Activated naive CD8-positive, alpha-beta T cell (primary cell): Measurements from ENCODE around the gene MYOZ3.

Experiments
- H3K27ac Mint-ChIP-seq: one replicate; pipeline ENCODE4 v1.8.0; 2021; ENCODE audit warnings: mixed read lengths
- H3K27me3 Mint-ChIP-seq: one replicate; pipeline ENCODE4 v1.8.0; 2021; ENCODE audit warnings: mixed read lengths
- H3K36me3 Mint-ChIP-seq: one replicate; pipeline ENCODE4 v1.8.0; 2021; ENCODE audit warnings: mixed read lengths
- H3K4me1 Mint-ChIP-seq: one replicate; pipeline ENCODE4 v1.8.0; 2021; ENCODE audit warnings: low read depth, mixed read lengths
- H3K4me3 Mint-ChIP-seq: one replicate; pipeline ENCODE4 v1.8.0; 2021; ENCODE audit warnings: mild to moderate bottlenecking, mixed read lengths
- H3K9me3 Mint-ChIP-seq: one replicate; pipeline ENCODE4 v1.8.0; 2021; ENCODE audit warnings: low read depth, mixed read lengths

MYOZ3 gene

GRCh38 chr5:150636391-150637244 lies 24.4 kb upstream of the MYOZ3 start:
- no peak overlapping the region for H3K27ac Mint-ChIP-seq
- no peaks in the 10 kb centered on the region for H3K9me3 Mint-ChIP-seq
- peaks cover 11% of the 10 kb centered on the region for H3K27me3 Mint-ChIP-seq
- no peaks in the 10 kb centered on the region for H3K4me1 Mint-ChIP-seq
- no peaks in the 10 kb centered on the region for H3K36me3 Mint-ChIP-seq
- H3K4me3 Mint-ChIP-seq = no peak overlapping the region

- peaks cover 11% of the 10 kb centered on the region for H3K27me3 Mint-ChIP-seq
- H3K27ac Mint-ChIP-seq = no peak overlapping the region
- H3K4me3 Mint-ChIP-seq = no peak overlapping the region
- no peaks in the 10 kb centered on the region for H3K4me1 Mint-ChIP-seq
- H3K9me3 Mint-ChIP-seq = no peaks in the 10 kb centered on the region
- H3K36me3 Mint-ChIP-seq = no peaks in the 10 kb centered on the region
Observed at GRCh38 chr5:150637245-150638052, 23.6 kb upstream of the MYOZ3 start.

GRCh38 chr5:150638053-150638444 lies 23.0 kb upstream of the MYOZ3 start:
- H3K27ac Mint-ChIP-seq = no peak overlapping the region
- no peak overlapping the region for H3K4me3 Mint-ChIP-seq
- peaks cover 11% of the 10 kb centered on the region for H3K27me3 Mint-ChIP-seq
- H3K4me1 Mint-ChIP-seq = no peaks in the 10 kb centered on the region
- no peaks in the 10 kb centered on the region for H3K9me3 Mint-ChIP-seq
- no peaks in the 10 kb centered on the region for H3K36me3 Mint-ChIP-seq

GRCh38 chr5:150638488-150639376 lies 22.3 kb upstream of the MYOZ3 start:
- Mint-ChIP-seq H3K9me3 (no peaks in the 10 kb centered on the region), H3K4me3 (no peak overlapping the region), H3K27ac (no peak overlapping the region)

GRCh38 chr5:150639377-150639692 lies 21.7 kb upstream of the MYOZ3 start:
- H3K36me3 Mint-ChIP-seq = no peaks in the 10 kb centered on the region
- H3K4me3 Mint-ChIP-seq = no peak overlapping the region
- H3K4me1 Mint-ChIP-seq = no peaks in the 10 kb centered on the region
- no peak overlapping the region for H3K27ac Mint-ChIP-seq
- H3K9me3 Mint-ChIP-seq = no peaks in the 10 kb centered on the region
- H3K27me3 Mint-ChIP-seq = peaks cover 11% of the 10 kb centered on the region

More at GRCh38 chr5:150638488-150639376, 22.3 kb upstream of the MYOZ3 start:
- Mint-ChIP-seq H3K4me1 (no peaks in the 10 kb centered on the region), H3K27me3 (peaks cover 11% of the 10 kb centered on the region), H3K36me3 (no peaks in the 10 kb centered on the region)

- H3K36me3 Mint-ChIP-seq = no peaks in the 10 kb centered on the region
- H3K27ac Mint-ChIP-seq = no peak overlapping the region
- no peaks in the 10 kb centered on the region for H3K4me1 Mint-ChIP-seq
- H3K4me3 Mint-ChIP-seq = no peak overlapping the region
- H3K27me3 Mint-ChIP-seq = peaks cover 11% of the 10 kb centered on the region
- no peaks in the 10 kb centered on the region for H3K9me3 Mint-ChIP-seq
Observed at GRCh38 chr5:150639751-150640150, 21.3 kb upstream of the MYOZ3 start.

- Mint-ChIP-seq H3K27ac (no peak within 1 kb of the TSS), H3K36me3 (no peaks in the 10 kb centered on the region), H3K4me1 (no peaks in the 10 kb centered on the region), H3K4me3 (no peak within 1 kb of the TSS), H3K27me3 (peaks cover 11% of the 10 kb centered on the region), H3K9me3 (no peaks in the 10 kb centered on the region)
Observed at GRCh38 chr5:150640311-150641005, 20.6 kb upstream of the MYOZ3 start, which contains the start of gene SYNPO. Gene SYNPO, plus strand, starts transcription at chr5:150640660. Its CDS starts 7,616 bp downstream, at chr5:150648276.

GRCh38 chr5:150641006-150641570 lies 20.0 kb upstream of the MYOZ3 start:
- H3K27me3 Mint-ChIP-seq = peaks cover 6% of the 10 kb centered on the region
- no peak overlapping the region for H3K4me3 Mint-ChIP-seq
- no peaks in the 10 kb centered on the region for H3K4me1 Mint-ChIP-seq
- no peaks in the 10 kb centered on the region for H3K9me3 Mint-ChIP-seq
- no peaks in the 10 kb centered on the region for H3K36me3 Mint-ChIP-seq
- no peak overlapping the region for H3K27ac Mint-ChIP-seq

- Mint-ChIP-seq H3K9me3 (no peaks in the 10 kb centered on the region), H3K4me3 (no peak overlapping the region), H3K4me1 (no peaks in the 10 kb centered on the region), H3K27ac (no peak overlapping the region), H3K27me3 (peaks cover under 1% of the 10 kb centered on the region), H3K36me3 (no peaks in the 10 kb centered on the region)
Observed at GRCh38 chr5:150641824-150642566, 19.1 kb upstream of the MYOZ3 start.

GRCh38 chr5:150642567-150642927 lies 18.5 kb upstream of the MYOZ3 start:
- Mint-ChIP-seq H3K36me3 (no peaks in the 10 kb centered on the region), H3K9me3 (no peaks in the 10 kb centered on the region), H3K27ac (no peak overlapping the region)

GRCh38 chr5:150642991-150643710 lies 17.9 kb upstream of the MYOZ3 start:
- Mint-ChIP-seq H3K36me3 (no peaks in the 10 kb centered on the region), H3K4me1 (no peaks in the 10 kb centered on the region), H3K27me3 (no peaks in the 10 kb centered on the region), H3K27ac (no peak overlapping the region), H3K9me3 (no peaks in the 10 kb centered on the region), H3K4me3 (no peak overlapping the region)

More at GRCh38 chr5:150642567-150642927, 18.5 kb upstream of the MYOZ3 start:
- Mint-ChIP-seq H3K4me3 (no peak overlapping the region), H3K4me1 (no peaks in the 10 kb centered on the region), H3K27me3 (no peaks in the 10 kb centered on the region)

- Mint-ChIP-seq H3K36me3 (no peaks in the 10 kb centered on the region), H3K4me1 (no peaks in the 10 kb centered on the region), H3K27me3 (no peaks in the 10 kb centered on the region), H3K27ac (no peak overlapping the region), H3K9me3 (no peaks in the 10 kb centered on the region), H3K4me3 (no peak overlapping the region)
Observed at GRCh38 chr5:150644058-150644457, 17.0 kb upstream of the MYOZ3 start.

GRCh38 chr5:150644514-150644913 lies 16.5 kb upstream of the MYOZ3 start:
- no peaks in the 10 kb centered on the region for H3K36me3 Mint-ChIP-seq
- H3K27ac Mint-ChIP-seq = no peak overlapping the region
- H3K4me3 Mint-ChIP-seq = no peak overlapping the region
- no peaks in the 10 kb centered on the region for H3K4me1 Mint-ChIP-seq
- H3K9me3 Mint-ChIP-seq = no peaks in the 10 kb centered on the region
- H3K27me3 Mint-ChIP-seq = no peaks in the 10 kb centered on the region
